Skin epidermis (tissue), 12 donors: ENCODE data around the gene NKX2-1.

Source experiments
- H3K27ac ChIP-seq, 21 experiments: fragments of 200-600 bp; sonication (generic) in 11 of 21; one replicate each; pipeline ENCODE4 v1.5.0; 2020; ENCODE audit warnings: mild to moderate bottlenecking in 3 of 21, inconsistent platforms in 2 of 21, moderate library complexity in 2 of 21
- H3K4me3 ChIP-seq, 7 experiments: fragments of 200-600 bp; sonication (generic) in 2 of 7; one replicate each; pipeline ENCODE4 v1.5.0; 2020; ENCODE audit warnings: inconsistent platforms in 2 of 7, mild to moderate bottlenecking in 2 of 7, moderate library complexity in 1 of 7

Gene NKX2-1

DNA sequence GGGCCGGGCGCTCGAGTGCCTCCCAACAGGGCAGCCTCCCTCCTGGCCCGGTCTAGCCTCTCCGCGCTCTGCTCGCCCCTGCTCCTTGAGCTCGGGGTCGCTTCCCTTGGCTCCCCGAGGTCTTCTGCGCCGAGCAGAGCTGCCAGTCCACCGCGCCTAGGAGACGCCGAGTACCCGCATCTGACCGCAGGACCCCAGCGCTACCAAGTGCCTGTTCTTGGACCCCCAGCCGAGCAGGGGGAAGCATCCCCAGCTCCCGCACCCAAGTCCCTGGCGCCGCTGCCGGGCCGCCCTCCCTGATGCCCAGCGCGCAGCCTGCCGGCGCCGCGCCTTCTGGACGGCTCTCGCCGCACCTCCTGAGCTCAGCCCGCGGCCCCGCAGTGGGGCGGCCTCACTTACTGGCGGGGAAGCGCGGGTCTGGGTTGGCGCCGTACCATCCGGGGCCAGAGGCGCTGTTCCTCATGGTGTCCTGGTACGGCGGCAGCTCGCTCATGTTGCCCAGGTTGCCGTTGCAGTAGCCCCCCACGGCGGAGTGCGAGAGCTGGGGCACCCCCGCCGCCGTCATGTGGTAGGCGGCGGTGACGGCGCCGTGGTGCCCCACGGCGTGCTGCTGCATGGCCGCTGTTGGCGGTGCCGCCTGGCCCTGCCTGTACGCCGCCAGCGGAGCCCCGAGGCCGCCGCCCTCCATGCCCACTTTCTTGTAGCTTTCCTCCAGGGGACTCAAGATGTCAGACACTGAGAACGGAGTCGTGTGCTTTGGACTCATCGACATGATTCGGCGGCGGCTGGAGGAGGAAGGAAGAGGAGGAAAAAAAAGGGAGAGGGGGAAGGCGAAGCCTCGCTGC, 1.2 kb downstream of the NKX2-1 start:
- Histone ChIP-seq H3K27ac (no peak overlapping the region), H3K4me3 (peak overlapping the region in 2 of 7 experiments; percentile 17 to 33)

DNA sequence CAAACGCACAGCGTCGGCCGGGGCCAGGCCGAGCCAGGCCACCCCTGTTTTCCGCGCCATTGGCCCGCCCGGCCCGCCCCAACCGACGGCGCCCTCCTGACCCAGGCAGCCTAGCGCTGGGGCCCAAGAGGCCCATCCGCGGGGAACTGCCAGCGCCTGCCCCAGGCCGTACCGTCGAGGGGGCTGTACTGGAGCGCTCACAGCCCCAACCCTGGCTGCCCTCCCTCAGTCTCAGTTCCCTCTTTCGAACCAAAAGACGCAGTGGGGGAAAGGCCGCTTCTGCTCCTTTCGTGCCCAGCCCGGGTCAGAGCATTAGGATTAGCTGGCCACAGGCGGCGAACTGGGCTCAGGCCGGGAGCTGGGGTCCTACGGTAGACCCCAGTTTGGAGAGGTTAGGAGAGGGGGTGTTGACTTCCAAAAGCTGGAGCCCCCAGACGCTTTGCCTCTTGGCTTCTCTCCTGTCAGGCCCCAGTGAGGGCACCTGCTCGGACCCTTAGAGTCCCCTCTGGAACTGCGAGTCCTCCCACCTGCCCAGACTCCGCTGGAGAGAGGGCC, 1.9 kb downstream of the NKX2-1 start:
- H3K27ac ChIP-seq: no peak overlapping the region
- H3K4me3 ChIP-seq: no peak overlapping the region

DNA sequence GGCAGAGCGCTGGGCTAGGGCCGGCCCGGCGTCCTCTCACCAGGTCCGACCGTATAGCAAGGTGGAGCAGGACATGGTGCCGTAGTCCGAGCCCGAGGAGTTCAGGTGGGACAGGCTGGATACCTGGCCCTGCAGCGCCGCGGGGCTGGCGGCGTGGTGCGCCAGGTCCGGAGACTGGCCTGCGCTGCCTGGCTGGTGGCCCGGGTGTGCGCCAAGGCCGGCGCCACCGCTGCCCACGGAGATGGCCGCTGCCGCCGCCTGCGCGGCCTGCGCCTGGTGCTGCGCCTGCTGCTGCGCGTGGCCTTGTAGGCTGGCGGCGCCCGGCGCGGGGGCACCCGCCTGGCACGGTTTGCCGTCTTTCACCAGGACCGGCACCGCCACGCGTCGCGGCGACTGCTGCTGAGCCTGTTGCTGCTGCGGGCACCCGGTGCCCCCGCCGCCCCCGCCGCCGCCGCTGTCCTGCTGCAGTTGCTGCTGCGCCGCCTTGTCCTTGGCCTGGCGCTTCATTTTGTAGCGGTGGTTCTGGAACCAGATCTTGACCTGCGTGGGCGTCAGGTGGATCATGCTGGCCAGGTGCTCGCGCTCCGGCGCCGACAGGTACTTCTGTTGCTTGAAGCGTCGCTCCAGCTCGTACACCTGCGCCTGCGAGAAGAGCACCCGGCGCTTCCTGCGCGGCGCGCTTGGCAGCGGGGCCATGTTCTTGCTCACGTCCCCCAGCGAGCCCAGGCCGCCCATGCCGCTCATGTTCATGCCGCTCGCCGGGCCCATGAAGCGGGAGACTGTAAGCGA, 2.6 kb downstream of the NKX2-1 start:
- Histone ChIP-seq H3K27ac (no peak overlapping the region), H3K4me3 (no peak overlapping the region)

DNA sequence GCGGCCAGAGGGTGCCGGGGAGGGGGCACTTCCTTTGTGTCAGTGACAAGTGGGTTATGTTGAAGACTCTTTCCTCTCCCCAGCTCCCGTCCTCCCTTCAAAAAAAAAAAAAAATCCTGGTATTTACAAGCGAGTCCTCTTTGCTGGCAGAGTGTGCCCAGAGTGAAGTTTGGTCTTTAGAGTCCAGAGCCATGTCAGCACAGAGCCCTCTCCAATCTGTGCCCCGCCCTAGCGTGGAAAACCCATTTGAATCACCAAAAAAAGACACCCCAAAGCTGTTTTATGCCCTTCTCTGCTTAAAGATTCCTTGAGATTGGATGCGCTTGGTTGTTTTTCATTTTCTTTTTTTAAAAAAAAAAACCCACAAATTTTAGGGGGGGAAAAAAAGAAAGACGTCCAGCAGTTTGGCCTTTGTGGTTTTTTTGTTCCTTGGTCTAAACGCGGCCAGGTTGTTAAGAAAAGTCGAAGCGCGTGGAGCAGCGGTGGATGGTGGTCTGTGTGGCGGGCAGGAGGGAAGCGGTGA, 3.3 kb downstream of the NKX2-1 start:
- Histone ChIP-seq H3K27ac (no peak overlapping the region), H3K4me3 (no peak overlapping the region)

DNA sequence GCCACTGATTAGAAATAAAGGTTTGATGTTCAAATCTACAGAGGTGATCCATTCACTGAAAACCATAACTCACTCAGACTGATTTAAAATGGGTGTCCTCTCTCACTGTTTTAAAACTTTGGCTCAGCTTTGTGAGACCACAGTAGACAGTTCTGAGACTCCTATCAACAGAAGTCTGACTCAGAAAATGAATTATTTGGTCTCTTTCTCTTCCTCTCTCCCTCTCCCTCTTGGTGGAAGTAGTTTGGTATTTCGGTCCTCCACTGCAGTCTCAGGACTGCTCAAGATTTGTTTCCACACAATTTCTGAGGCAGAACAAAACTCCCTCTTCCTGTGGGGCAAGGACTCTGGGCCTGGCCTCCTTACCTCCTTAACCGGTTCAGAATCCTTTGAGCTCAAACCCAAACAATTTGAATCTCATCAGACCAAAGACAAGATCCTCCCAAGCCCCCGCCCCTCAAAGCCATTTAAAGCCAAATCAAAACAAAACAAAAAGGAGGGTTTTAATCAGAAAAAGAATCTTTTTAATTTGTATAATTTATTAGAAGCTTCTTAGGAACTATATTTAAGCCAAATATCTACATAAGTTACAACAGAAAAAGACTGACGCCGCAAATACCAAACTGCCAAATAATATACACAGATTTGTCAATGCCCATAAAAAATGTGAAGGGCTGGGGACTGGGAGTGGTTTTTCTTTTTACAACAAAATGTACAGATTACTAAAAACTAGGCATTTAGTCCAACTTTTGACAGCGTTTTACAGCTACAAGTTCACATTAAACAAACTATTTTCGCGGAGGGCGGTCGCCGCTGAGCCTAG, 3.9 kb downstream of the NKX2-1 start:
- Histone ChIP-seq H3K27ac (no peak overlapping the region), H3K4me3 (no peak overlapping the region)

DNA sequence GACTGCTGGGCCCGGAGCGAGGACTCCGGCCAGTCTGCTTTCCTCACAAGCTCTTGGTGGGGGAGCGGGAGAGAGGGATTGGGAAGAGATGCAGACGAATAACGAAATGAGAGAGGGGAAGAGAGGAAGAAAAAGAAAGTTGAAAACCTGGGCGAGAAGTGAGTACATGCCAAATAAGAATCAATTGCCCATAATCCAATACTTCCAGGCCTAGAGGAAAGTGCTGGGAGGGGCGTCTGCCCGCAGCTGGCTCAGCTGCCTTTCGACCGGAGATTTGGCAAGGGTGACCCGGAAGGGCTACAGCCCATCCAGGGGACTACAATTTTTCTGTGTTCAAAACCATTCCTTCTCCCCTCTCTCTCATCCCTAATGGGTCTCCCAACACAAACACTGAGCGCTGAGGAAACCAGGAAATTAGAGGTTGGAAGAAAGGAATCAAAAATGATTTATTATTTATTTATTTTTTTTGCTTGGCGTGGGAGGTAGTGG, 4.9 kb downstream of the NKX2-1 start:
- Histone ChIP-seq H3K27ac (no peak overlapping the region), H3K4me3 (no peak overlapping the region)

DNA sequence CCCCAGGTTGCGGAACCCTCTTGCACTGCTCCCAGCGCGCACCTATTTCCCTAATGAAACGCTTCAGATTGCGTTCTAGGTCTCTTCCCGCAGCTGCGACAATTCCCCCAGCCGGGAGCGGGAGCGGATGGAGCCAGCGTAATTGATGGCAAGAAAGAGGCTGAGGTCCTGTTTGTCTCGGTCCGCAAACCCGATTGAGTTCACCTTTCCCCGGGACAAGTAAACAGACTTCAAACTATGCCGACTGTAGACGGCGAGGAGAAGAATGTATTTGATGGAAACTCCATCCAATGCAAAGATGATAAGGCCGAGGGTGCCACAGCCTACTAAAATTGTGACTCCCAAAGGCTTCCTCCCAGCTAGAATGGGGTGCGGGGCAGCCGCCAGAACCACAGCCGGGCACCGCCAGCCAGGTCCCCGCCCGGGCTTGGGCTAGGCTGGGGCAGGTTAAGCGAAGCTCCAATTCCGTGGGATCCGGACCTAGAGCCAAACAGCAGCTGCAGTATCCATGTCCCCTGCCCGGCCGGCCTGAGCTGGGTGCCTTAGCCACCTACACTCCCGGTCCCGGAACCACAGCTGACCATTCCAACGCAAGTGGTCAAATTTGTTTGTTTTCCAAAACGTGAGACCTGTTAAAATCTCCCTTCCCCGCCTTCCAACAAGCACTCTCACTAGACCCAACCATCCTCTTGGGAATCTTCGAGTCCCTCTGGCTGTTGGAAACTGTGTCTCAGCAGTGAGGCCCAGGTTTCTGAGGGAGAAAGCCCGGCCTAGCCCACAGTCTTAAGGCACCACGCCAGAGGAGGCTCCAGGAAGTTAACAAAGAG, 5.5 kb downstream of the NKX2-1 start:
- no peak overlapping the region for H3K27ac ChIP-seq
- no peak overlapping the region for H3K4me3 ChIP-seq

DNA sequence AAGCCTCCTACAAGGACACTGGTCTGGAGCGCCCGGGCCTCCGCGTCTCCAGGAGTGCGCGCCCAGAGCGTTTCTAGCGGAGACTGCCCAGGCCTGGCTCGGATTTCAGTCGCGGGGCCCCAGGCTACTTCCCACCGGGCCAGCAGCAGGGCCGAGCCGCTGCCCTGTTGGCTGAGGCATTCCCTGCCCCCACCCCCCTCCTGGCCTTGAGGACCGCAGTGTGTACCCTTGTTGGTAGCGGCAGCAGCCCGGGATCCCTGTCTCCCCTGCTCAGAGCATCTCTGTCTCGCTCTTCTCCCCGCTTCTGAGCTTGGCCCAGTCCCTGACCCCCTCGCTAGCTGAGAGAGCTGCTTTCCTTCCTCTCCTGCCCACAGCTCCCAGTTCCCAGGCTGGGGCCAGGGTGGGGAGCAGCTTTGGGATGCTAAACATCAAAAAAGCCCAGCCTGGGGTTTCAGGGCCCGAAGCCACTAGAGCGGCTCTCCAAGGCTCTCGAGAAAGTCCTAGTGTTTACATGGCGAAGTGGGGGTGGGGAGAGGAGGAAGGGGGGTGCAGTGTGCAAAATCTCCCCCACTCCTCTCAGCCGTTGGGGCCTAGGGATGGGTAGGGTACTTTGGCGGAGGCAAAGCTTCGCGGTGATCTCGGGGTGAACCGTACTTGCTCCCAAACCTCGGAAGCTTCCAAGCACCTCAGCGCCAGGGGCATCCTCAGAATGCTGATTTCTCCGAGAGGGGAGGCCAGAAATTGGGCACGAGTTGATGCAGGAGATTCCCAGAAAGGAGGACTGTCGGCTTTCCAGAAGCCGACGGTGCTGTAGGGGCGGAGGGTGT, 6.4 kb downstream of the NKX2-1 start:
- H3K27ac ChIP-seq: no peak overlapping the region
- H3K4me3 ChIP-seq: no peak overlapping the region

DNA sequence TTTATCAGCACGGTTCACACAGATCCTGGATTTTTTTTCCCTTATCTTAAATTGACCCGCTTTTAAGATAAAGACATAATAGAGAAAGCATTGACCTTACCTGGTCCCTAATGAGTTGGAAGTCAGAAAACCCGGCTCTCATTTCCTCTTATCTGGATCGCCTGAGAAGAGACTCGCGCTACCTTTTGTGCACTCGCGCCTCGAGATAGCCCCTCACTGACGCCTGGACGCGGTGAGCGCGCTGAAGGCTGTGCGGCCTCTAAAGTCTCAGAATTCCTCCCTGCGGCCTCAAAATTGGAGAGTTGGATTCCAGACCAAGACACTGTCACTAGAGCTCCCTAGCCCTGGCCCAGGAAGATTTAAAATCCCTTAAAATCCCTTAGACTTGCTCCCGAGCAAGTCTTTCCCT, 7.0 kb downstream of the NKX2-1 start:
- no peak overlapping the region for H3K27ac ChIP-seq
- H3K4me3 ChIP-seq: no peak overlapping the region

DNA sequence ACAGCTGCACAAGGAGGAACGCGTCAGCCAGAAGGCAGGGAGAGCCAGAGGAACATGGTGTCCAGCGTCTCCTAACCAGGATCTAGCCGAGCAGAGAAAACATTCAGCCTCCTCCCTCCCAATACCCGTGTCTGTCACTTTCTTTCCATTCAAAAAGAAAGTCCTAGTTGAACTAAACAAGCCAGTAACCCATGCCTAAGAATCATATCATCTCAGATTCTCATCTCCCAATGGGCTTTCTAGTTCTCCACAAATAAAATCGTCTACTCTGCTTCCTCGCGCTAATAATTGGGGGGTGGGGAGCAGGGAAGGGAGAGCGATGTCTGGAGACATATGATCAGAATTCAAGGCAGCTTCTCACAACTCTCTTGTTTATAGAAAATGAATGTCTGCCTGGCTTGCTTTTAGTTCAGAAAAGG, 7.4 kb downstream of the NKX2-1 start:
- Histone ChIP-seq H3K4me3 (no peak overlapping the region), H3K27ac (no peak overlapping the region)

DNA sequence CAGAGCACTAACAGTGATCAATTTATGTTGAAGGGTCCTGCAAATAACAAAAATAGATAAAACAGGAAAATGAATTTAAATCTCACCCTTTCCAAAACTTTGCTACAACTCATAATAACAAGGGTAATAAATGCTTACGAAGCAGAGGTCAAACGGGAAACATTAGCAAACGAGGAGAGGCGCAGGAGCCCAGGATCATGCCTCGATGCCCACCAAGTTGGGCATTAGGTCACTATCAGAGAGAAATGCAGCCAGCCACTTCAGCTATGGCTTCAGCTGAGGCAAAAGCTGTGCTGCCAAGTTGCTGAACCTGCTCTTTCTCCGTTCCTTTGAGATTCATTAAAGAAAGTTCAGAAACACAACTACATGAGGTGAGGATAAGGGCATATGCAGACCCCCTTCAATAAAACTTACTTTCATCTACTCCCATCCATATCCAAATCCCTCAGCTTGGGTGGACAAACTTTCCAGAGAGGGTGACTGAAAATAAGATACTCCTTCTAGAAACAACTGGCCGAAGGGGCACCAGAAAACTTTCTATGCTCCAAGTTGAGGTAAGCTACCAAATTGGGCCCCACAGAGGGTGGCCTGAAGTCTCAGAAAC, 7.9 kb downstream of the NKX2-1 start:
- Histone ChIP-seq H3K4me3 (no peak overlapping the region), H3K27ac (no peak overlapping the region)

DNA sequence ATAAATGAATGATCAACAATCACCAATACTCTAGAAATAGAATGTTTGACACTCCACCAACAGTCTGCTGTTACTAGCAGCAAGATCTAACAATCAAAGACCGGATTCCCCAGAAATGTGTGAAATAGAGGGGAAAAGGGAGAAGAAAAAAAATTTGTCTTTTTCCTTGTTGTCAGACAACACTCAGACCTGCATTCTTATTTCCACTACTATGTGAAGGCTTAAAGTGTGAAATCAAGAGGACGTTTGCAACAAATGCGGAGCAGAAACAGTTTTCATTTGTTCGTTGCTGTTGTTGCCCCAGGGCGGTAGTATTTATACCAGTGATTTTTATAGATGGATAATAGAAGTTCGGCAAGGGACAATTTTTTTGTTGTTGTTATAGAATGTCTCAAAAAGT, 9.2 kb downstream of the NKX2-1 start:
- no peak overlapping the region for H3K27ac ChIP-seq
- no peak overlapping the region for H3K4me3 ChIP-seq

DNA sequence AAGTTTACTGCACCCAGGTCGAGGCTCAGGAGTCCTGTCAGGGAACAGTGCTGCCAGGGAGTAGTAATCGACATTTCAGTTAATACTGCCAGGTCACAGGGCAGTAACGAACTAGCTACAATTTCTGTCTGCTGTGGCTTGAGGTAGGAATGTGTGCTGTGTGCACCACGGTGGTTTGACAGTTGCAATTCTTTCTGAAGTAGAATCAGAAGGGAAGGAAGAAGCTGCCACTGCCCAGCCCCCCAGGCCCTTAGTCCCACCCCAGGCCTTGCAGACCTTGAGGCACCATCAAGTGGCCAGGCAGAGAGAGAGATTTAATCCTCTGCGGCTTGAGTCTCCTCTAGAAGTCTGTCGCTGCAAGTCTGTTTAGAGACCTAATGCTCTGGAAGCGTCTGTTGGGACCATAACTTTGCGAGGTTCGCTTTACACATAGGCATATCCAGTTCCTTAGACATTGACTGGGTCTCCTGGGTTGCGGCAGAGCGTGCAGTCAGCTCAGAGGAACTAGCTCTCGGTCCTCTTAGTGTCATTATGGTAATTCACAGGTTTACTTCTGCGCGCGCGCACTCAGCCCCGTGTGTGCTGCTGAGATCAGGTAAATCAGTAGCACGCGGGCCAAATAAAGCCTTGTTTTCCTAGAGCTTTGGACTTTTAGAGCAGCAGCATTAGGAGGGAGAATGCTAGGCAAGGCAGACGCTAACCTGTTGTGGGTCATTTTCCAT, 9.8 kb downstream of the NKX2-1 start:
- H3K27ac ChIP-seq: no peak overlapping the region
- H3K4me3 ChIP-seq: no peak overlapping the region

DNA sequence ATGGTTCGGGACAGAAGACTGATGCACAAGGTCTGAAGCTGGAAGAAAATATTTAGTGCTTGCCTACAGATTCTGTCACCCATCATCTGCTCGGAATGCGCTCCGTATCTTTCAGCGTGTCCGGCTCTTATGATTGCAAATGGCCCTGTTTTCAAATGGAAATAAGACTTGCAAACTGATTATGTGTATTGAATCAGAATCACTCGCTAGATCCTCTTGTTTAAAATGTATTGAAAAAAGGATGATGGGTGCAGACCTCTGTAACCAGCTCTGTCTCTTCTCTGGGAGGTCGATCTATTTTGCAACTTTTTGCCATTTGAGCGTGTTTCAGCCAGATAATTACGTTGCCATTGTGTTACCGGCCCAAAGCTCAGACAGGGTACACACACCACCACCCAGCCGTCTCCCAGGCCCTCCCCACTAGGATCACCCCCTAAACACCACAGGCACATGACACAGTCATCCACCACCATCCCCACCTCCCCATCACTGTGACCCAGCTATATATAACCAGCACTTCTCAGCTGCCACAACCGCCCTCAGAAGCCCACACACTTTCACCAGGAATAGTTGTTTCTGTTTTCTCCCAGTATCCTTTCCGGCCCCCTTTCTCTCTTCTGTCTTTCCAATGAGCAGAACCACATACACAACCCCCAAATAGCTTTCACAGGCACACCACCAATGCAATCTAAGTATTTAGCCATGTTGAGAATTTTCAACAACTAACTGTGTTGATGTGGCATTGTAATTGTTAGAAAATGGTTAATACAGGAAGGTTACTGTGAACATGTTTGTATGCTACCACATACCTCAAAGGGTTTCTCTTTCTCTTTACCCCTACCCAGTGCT, 10.7 kb downstream of the NKX2-1 start:
- H3K4me3 ChIP-seq: no peak overlapping the region
- no peak overlapping the region for H3K27ac ChIP-seq

DNA sequence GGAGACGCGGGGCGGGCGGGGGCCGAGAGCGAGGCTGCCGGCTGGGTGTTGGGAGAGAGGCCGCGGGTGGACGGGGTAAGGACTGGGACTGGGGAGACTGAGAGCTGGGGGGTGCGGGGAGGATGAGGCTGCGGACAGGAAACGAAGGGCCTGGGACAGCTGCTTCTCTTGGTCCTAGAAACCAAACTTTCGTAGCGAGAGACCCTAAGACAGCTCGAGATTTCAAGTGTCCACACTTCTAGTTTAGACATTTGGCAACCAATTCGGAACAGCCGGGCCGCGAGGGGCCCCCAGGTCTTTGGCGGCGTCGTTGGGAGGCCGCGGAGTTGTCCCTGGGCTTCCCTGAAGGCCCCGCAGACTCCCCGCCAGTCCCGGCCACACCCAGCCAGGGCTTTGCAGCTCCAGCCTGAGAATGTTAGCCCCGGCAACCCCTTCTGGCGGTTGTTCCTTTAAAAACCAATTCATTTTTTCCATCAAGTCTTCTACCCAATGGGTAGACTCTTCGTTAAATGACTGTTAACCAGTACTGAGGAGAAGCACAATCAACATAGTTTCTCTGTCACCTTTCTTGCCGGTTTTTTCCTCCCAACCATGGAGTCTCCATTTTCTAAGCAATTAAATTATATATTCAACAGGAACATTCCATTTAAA, 11.5 kb downstream of the NKX2-1 start:
- Histone ChIP-seq H3K27ac (no peak overlapping the region), H3K4me3 (no peak overlapping the region)
